GM12801 (cell line): ENCODE data around the gene INTS2.

Experiments
- TF ChIP-seq, protein P1 (sequence below): IDR thresholded peaks from one replicate; pipeline ENCODE4 v1.5.1; 2011; ENCODE audit warnings: control low read depth; ENCODE audit not compliant: insufficient read length; ENCODE audit errors: extremely low read depth

INTS2 gene

DNA sequence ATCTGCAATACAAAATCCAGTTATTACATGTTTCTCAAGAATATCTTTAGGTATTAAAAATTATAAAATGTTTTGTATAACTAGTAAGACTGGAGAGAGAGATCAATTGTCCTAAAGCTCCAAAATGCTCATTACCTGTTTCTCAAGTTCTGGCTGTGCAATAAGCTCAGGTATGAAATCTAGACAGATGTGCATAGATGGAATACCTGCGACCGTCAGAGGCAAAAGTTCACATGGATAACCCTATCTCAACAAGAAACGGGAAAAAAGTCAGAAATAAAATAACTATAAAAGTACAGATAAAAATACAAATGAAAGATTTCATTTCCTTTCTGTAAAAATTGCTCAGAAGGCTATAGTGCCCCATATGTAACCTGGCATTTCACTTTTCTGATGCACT is 58.6 kb downstream of the INTS2 start:
- TF ChIP-seq, protein P1, sequence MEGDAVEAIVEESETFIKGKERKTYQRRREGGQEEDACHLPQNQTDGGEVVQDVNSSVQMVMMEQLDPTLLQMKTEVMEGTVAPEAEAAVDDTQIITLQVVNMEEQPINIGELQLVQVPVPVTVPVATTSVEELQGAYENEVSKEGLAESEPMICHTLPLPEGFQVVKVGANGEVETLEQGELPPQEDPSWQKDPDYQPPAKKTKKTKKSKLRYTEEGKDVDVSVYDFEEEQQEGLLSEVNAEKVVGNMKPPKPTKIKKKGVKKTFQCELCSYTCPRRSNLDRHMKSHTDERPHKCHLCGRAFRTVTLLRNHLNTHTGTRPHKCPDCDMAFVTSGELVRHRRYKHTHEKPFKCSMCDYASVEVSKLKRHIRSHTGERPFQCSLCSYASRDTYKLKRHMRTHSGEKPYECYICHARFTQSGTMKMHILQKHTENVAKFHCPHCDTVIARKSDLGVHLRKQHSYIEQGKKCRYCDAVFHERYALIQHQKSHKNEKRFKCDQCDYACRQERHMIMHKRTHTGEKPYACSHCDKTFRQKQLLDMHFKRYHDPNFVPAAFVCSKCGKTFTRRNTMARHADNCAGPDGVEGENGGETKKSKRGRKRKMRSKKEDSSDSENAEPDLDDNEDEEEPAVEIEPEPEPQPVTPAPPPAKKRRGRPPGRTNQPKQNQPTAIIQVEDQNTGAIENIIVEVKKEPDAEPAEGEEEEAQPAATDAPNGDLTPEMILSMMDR, result no peak

DNA sequence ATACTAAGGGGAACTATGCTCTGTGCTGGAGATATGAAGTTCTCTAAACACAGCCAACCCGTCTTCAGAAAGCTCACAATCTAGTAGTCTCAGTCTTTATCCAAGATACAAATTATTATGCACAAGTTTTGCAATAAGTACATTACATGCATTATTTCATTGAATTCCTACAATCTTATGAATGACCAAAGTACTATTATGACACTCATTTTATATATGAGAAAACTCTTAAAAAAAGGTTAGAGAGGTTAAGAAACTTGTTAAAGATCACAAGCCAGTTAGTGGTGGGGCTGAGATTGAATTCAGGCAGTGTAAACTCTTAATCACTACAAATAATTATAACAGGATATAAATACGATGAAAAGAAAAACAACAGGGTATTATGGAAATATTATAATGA is 59.7 kb downstream of the INTS2 start:
- TF ChIP-seq, protein P1, result no peak

DNA sequence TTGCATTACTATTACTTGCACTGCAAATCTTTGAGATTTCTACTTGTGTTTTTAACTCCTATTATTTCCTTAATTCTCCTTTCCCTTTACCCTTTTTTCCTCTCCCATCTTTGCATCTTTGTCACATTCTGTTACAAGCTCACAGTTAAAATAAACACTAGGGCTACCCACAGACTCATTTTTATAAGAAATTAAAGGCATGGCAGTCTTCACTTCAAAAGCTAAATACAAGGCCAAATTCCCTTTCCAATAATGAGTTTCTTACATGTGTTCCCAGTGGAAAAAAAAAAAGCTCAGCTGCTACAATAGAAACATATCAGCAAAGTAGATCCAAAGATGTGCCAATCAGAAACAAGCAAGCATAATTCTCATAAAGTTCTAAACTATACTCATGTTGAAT is 60.7 kb downstream of the INTS2 start:
- TF ChIP-seq, protein P1, result no peak

DNA sequence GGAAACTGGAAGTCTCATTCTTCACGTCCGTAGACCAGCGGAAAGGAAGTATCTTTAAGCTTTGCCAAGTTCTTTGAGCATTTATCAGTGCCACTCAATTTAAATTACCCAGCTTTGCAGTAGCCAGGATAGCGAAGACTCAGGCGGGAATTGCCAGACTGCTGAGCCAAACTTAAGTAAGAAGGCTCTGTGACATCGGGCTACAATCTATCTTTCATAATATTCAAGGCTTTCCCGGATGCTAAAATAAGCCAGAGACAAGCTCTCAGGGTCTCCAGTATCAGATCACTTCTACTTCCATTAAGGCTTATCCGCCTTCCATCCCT is 64.0 kb downstream of the INTS2 start:
- TF ChIP-seq, protein P1, result no peak

DNA sequence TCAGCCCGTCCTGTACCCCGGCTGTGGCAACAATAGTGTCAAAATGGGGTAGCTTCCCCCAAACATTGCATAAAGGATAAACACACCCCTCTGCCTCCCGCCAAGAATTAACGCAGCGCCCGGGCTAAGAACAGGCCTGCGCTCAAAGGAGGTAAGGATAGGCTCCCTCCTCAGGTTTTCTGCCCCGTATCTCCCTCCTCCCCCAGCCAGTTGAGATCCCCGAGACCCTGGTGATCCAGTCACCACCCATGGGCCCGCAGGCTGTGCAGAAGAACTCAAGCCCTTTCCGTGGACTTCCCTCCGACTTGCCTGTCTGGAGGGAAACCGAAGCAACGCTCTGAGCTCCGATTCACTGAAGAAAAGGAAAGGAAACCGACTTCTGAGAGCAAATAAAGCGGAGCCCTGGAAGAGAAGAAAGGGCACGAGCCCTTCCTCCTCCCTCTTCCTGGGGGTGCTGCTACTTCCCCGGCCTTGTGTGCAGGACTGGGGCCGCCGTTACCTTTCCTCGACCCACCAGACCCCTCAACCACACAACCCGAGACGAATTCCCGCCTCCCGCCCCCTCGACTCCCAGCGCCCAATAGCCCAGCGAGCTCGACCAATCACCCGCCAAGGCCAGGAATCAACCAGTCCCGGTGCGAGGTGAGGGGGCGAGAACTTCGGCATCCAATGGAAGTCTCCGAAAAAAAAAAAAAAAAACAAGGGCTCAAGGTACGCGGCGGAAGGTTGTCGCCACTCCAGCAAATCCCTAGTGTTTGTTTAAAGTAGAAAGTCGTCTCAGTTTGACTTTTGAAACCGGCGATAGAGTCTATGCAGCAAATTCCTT is 64.6 kb downstream of the INTS2 start, which contains the start of gene BRIP1:
BRIP1 (minus strand) TSS at position 554 of the 826 bp plus-strand sequence. CDS start 1,989 bp downstream, outside the sequence.
- TF ChIP-seq, protein P1, result no peak

DNA sequence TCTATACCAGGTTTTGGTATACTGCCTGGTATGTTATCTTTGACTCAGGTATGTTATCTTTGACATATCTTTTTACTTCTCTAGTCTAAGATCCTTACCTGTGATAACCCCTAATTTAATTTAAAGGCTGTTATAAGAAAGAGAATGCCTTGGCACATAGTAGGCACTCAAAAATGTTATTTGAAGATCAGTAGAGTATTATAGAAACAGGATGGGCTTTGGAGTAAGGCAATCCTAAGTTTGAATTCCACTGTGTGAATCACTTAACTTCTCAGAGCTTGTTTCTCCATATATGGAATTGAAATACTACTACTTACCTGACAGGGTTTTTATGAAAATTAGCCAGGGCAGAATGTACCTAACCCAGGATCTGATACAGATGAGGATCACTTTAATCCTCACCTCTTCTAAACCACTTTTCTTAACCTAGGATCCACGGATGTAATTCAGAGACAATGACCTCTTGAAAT is 65.6 kb downstream of the INTS2 start:
- TF ChIP-seq, protein P1, result no peak

DNA sequence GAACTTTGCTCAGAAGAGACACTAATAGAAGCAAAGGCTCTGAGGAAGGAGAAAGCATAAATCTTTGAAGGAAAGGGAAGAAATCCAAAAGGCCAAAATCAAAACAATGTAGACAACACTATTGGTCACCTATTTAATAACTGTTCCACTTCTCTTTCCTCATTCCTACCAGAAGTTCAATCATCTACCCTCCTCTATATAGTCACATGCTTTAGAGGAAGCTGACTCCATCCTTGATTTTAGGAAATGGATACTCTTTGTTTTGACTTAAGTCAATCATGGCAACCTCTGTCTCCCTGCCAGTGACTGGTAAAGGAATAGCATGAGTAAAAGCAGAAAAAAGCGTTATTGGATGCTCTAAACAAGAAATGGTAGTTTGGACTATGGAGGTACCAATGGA is 71.7 kb downstream of the INTS2 start:
- TF ChIP-seq, protein P1, result no peak
